ENCODE measurements around the gene ABCA4.

- TF ChIP-seq POLR2AphosphoS5 (IDR thresholded peaks at IDR 0.05; ENCODE audit: borderline replicate concordance, low read depth, low read length) (no peak), EZH2 (IDR thresholded peaks at IDR 0.05) (no peak), FOXP2 (optimal IDR thresholded peaks at IDR 0.05; ENCODE audit: control extremely low read depth, extremely low read length, insufficient read depth) (peak; percentile 31)
These were observed 84.2 kb downstream of the ABCA4 start for GRCh38 chr1:94036730-94037129.

Data from SK-N-MC (cell line).